HepG2 (cell line): ENCODE measurements around the gene PLXDC2. TPM values are rescaled to one million over a fixed set of nuclear protein-coding genes. Genes with fewer than 3 reads are reported as not detected.

Source experiments
- ATAC-seq: fragments of 200-7000 bp; cut with Tn5 transposase; 3 replicates; pipeline ENCODE4 v1.9.1; 2020; ENCODE audit warnings: mild to moderate bottlenecking, moderate library complexity
- BruUV-seq: library from RNA; stranded (reverse); fragments of 400-500 nt; replicated peaks from 2 replicates; lab custom pipeline; 2021; lab: Mats Ljungman, UMichigan
- CTCF ChIA-PET: fragments of 300-600 bp; formaldehyde crosslinking; extraction: SDS; loops from one replicate; lab custom pipeline; 2021; ENCODE audit warnings: low total read pairs, inconsistent platforms, low intra/inter-chr PET ratio; lab: Yijun Ruan, JAX
- POLR2A ChIA-PET: fragments of 350-600 bp; sonication (Branson Sonifier 250); formaldehyde crosslinking; loops from one replicate; lab custom pipeline; 2020; ENCODE audit warnings: antibody characterized with exemption, inconsistent platforms; lab: Yijun Ruan, JAX
- DNase-seq: peaks from one replicate; pipeline ENCODE4 v3.0.0-alpha.2; 2015; ENCODE audit warnings: low spot score
- FAIRE-seq: peaks from 3 replicates; lab custom pipeline; 2011; peaks lifted over from hg19 to GRCh38; lab: Jason Lieb, UNC
- H2AFZ ChIP-seq: one replicate; pipeline ENCODE4 v1.6.1; 2011; ENCODE audit warnings: low read length, inconsistent platforms
- H3K27ac ChIP-seq: fragments of 300-600 bp; 3 replicates; pipeline ENCODE4 v1.8.0; 2011; ENCODE audit warnings: mixed run types, mild to moderate bottlenecking, mixed read lengths, low read length, inconsistent platforms; ENCODE audit not compliant: insufficient read depth; ENCODE audit errors: extremely low read length
- H3K27me3 ChIP-seq, 2 experiments: fragments of 200-600 bp in 1 of 2; 2 replicates in 1 of 2; 3 replicates in 1 of 2; pipeline versions ENCODE4 v1.6.0 to v1.8.0; 2011; ENCODE audit warnings: low read length in 2 of 2, mild to moderate bottlenecking in 2 of 2, moderate library complexity in 2 of 2, inconsistent platforms in 1 of 2; ENCODE audit not compliant: insufficient read depth in 2 of 2, control insufficient read depth in 1 of 2
- H3K36me3 ChIP-seq, 2 experiments: fragments of 200-600 bp in 1 of 2; replicated peaks in 1 of 2; 2 replicates in 1 of 2; 3 replicates in 1 of 2; pipeline versions ENCODE4 v1.5.1 to v1.8.0; 2011; ENCODE audit warnings: low read length in 2 of 2, inconsistent platforms in 1 of 2; ENCODE audit not compliant: insufficient read depth in 2 of 2, control insufficient read depth in 1 of 2
- H3K4me1 ChIP-seq: 2 replicates; pipeline ENCODE4 v1.5.1; 2012; ENCODE audit warnings: low read length, inconsistent platforms; ENCODE audit not compliant: insufficient read depth
- H3K4me2 ChIP-seq: 2 replicates; pipeline ENCODE4 v1.6.0; 2011; ENCODE audit warnings: low read depth, low read length, inconsistent platforms
- H3K4me3 ChIP-seq, 3 experiments: fragments of 200-600 bp in 1 of 3; sonication (generic), shearing (Covaris generic) in 1 of 3; replicated peaks in 1 of 3; 2 replicates each; pipeline ENCODE4 v1.5.1; 2011 to 2016; ENCODE audit warnings: low read length in 3 of 3, inconsistent platforms in 2 of 3, low read depth in 2 of 3, mild to moderate bottlenecking in 2 of 3, control low read depth in 1 of 3, mixed read lengths in 1 of 3; ENCODE audit not compliant: insufficient read depth in 1 of 3
- H3K79me2 ChIP-seq: one replicate; pipeline ENCODE4 v1.6.1; 2011; ENCODE audit warnings: low read length, inconsistent platforms; ENCODE audit not compliant: insufficient read depth
- H3K9ac ChIP-seq: 2 replicates; pipeline ENCODE4 v1.6.0; 2011; ENCODE audit warnings: mild to moderate bottlenecking, low read depth, low read length, inconsistent platforms; ENCODE audit not compliant: insufficient read depth
- H3K9me3 ChIP-seq: 2 replicates; pipeline ENCODE4 v1.5.1; 2012; ENCODE audit warnings: mild to moderate bottlenecking, low read length
- H4K20me1 ChIP-seq: 2 replicates; pipeline ENCODE4 v1.6.0; 2011; ENCODE audit warnings: inconsistent platforms, mild to moderate bottlenecking, low read length, moderate library complexity; ENCODE audit not compliant: insufficient read depth
- BHLHE40 ChIP-seq: IDR thresholded peaks from 2 replicates; pipeline ENCODE4 v1.6.1; 2011; ENCODE audit warnings: low read length, improper control_type of control experiment
- JDP2 ChIP-seq: sonication (generic); formaldehyde crosslinking; IDR thresholded peaks from 2 replicates; pipeline ENCODE4 v1.8.1; 2022; ENCODE audit warnings: missing genetic modification reagents, borderline replicate concordance
- MAFF ChIP-seq: IDR thresholded peaks from 2 replicates; pipeline ENCODE4 v1.6.1; 2011; ENCODE audit warnings: low read depth, low read length, improper control_type of control experiment
- MAFK ChIP-seq, 2 experiments: IDR thresholded peaks in 1 of 2; conservative IDR thresholded peaks in 1 of 2; 2 replicates each; pipeline ENCODE4 v1.6.1; 2011; ENCODE audit warnings: improper control_type of control experiment in 2 of 2, low read length in 2 of 2
- NONO ChIP-seq, 2 experiments: fragments of 450-650 bp in 1 of 2; sonication (generic) in 1 of 2; formaldehyde crosslinking in 1 of 2; IDR thresholded peaks in 1 of 2; conservative IDR thresholded peaks in 1 of 2; 2 replicates each; pipeline versions ENCODE4 v1.6.1 to v1.8.0; 2017 to 2022; ENCODE audit warnings: mild to moderate bottlenecking in 1 of 2, missing genetic modification reagents in 1 of 2, moderate library complexity in 1 of 2
- NPAS2 ChIP-seq: sonication (generic); formaldehyde crosslinking; IDR thresholded peaks from 2 replicates; pipeline ENCODE4 v1.8.0; 2022; ENCODE audit warnings: mild to moderate bottlenecking, missing genetic modification reagents, borderline replicate concordance
- PCBP2 ChIP-seq: fragments of 200-400 bp; formaldehyde crosslinking; optimal IDR thresholded peaks from 2 replicates; pipeline ENCODE3; 2018; ENCODE audit warnings: low read length, low read depth; ENCODE audit not compliant: poor library complexity, severe bottlenecking
- REL ChIP-seq: sonication (generic); formaldehyde crosslinking; conservative IDR thresholded peaks from 2 replicates; pipeline ENCODE4 v1.8.0; 2022; ENCODE audit warnings: mild to moderate bottlenecking, missing genetic modification reagents, moderate library complexity
- ZGPAT ChIP-seq: IDR thresholded peaks from 2 replicates; pipeline ENCODE4 v1.6.1; 2016; ENCODE audit warnings: mild to moderate bottlenecking
- ZNF260 ChIP-seq: sonication (generic); formaldehyde crosslinking; IDR thresholded peaks from 2 replicates; pipeline ENCODE4 v1.4.0; 2020; ENCODE audit warnings: missing genetic modification reagents, low read depth, mild to moderate bottlenecking, borderline replicate concordance
- ZNF292 ChIP-seq: sonication (generic); formaldehyde crosslinking; IDR thresholded peaks from 2 replicates; pipeline ENCODE4 v1.8.1; 2022; ENCODE audit warnings: mild to moderate bottlenecking, low read depth, missing genetic modification reagents, borderline replicate concordance
- ZNF740 ChIP-seq: sonication (generic); formaldehyde crosslinking; IDR thresholded peaks from 2 replicates; pipeline ENCODE4 v1.4.0; 2020; ENCODE audit warnings: missing genetic modification reagents
- WGBS: methylation state at CpG from one replicate; pipeline ENCODE4 v1.1.6; 2017; ENCODE audit warnings: low lambda C conversion rate; 5-methylcytosine and 5-hydroxymethylcytosine counted together
- in situ Hi-C: cut with HindIII; loops from 2 replicates; pipeline ENCODE4 v1.10.0; 2017; ENCODE audit warnings: low pct_unique_long_range_greater_than_20kb; ENCODE audit not compliant: extremely low pct_ligation_motif_present
- intact Hi-C: fragments of 100-400 bp; cut with micrococcal nuclease; formaldehyde crosslinking; loops from one replicate; pipeline ENCODE4 v1.10.0; 2022; ENCODE audit not compliant: unreplicated experiment
- polyA plus RNA-seq, 8 experiments: library from polyadenylated mRNA; depleted of rRNA in 3 of 8; stranded (reverse) in 7 of 8; unstranded in 1 of 8; fragments of >200 nt; fragmentation: Illumina TruSeq in 4 of 8; extraction: Trizol in 4 of 8; gene quantifications; 2 replicates each; pipeline versions ENCODE4 v1.2.1 to v1.2.3, GENCODE V29; 2011 to 2016; ENCODE audit warnings: low read depth in 4 of 8, missing spikeins in 1 of 8, mixed read lengths in 1 of 8; ENCODE audit not compliant: insufficient read depth in 1 of 8
- total RNA-seq, 5 experiments: library from RNA; depleted of rRNA; stranded (reverse); fragments of >200 nt; fragmentation: Illumina TruSeq; extraction: Trizol; gene quantifications; 2 replicates each; pipeline ENCODE4 v1.2.3, GENCODE V29; 2016; ENCODE audit warnings: low read depth in 1 of 5
- TF ChIP-seq, protein P1 (sequence below): sonication (generic); formaldehyde crosslinking; IDR thresholded peaks from 2 replicates; pipeline ENCODE4 v1.4.0; 2020; ENCODE audit warnings: missing genetic modification reagents
- TF ChIP-seq, protein P2 (sequence below): sonication (generic); formaldehyde crosslinking; IDR thresholded peaks from 2 replicates; pipeline ENCODE4 v1.4.0; 2020; ENCODE audit warnings: missing genetic modification reagents
- TF ChIP-seq, protein P3 (sequence below): IDR thresholded peaks from 2 replicates; pipeline ENCODE4 v1.6.1; 2012; ENCODE audit warnings: low read depth, low read length, improper control_type of control experiment

Gene PLXDC2
- total and polyA plus RNA-seq, 2 of the 13 experiments (the other 11 are each of a cell fraction or from before 2014, with no cell fraction given), result 2.1 to 2.4 TPM

- TF ChIP-seq ZGPAT (CRISPR knock-in tag), result no peak
- no peak for TF ChIP-seq PCBP2
- no peak for TF ChIP-seq NONO (IDR thresholded peaks at IDR 0.05)
- no peak for TF ChIP-seq NONO (CRISPR knock-in tag; conservative IDR thresholded peaks at IDR 0.05)
- no peak for TF ChIP-seq REL (CRISPR knock-in tag)
- no peak for TF ChIP-seq BHLHE40
- TF ChIP-seq, protein P1, sequence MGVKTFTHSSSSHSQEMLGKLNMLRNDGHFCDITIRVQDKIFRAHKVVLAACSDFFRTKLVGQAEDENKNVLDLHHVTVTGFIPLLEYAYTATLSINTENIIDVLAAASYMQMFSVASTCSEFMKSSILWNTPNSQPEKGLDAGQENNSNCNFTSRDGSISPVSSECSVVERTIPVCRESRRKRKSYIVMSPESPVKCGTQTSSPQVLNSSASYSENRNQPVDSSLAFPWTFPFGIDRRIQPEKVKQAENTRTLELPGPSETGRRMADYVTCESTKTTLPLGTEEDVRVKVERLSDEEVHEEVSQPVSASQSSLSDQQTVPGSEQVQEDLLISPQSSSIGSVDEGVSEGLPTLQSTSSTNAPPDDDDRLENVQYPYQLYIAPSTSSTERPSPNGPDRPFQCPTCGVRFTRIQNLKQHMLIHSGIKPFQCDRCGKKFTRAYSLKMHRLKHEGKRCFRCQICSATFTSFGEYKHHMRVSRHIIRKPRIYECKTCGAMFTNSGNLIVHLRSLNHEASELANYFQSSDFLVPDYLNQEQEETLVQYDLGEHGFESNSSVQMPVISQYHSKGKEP (CRISPR knock-in tag), result no peak
- TF ChIP-seq ZNF260 (CRISPR knock-in tag), result no peak
Observed at GRCh38 chr10:19832699-19833098, 16.5 kb downstream of the PLXDC2 start (continued).

DNA sequence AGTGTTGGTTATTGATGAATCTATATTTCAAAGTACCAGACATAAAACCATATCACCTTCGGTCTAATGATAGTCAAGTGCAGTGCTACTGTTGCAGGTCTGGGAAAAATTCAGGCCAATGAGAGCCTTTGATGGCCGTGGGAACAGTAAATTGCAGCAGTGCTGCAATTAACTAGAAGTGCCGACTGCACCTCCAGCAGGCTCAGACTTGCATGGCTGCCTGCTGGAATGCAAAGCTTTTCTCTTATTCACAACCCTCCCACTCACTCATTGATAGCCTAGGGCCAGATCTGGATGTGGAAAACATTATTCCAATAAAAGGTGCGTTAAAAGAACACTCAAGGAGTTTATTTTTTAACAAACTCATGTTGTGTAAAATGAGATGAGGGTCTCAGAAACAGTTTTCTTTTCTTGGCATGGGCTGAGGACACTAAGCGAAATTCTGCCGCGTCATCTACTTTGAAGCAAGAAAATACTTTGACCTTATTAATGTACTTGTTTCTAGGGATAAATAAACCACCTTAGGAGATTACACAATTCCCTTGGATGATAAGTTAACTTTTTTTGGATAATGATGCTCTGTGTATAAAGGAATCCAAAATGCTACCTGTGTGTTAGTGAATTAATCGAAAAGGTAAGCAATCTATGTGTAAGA, 17.1 kb downstream of the PLXDC2 start:
- DNase-seq (no peak), ATAC-seq (no peak), FAIRE-seq (no peak)
- no peak overlapping the region for H2AFZ ChIP-seq
- 68% methylated on average over 8 of the region's 8 CpGs for WGBS
- H3K9ac ChIP-seq, result no peak overlapping the region
- H3K4me1 ChIP-seq, result no peaks in the 10 kb centered on the region
- CTCF ChIA-PET, result no interaction called here
- H3K4me3 ChIP-seq, result no peak overlapping the region
- in situ Hi-C loops, result no loop called here
- no peaks in the 10 kb centered on the region for H3K9me3 ChIP-seq
- H4K20me1 ChIP-seq, result no peaks in the 10 kb centered on the region
- POLR2A ChIA-PET, result no interaction called here
- H3K4me2 ChIP-seq, result no peak overlapping the region
- no peaks in the 10 kb centered on the region for H3K79me2 ChIP-seq
- intact Hi-C loops, result no loop called here
- H3K27ac ChIP-seq, result no peak overlapping the region
- H3K36me3 ChIP-seq, result no peaks in the 10 kb centered on the region
- H3K27me3 ChIP-seq, result no peaks in the 10 kb centered on the region
- TF ChIP-seq, protein P2, sequence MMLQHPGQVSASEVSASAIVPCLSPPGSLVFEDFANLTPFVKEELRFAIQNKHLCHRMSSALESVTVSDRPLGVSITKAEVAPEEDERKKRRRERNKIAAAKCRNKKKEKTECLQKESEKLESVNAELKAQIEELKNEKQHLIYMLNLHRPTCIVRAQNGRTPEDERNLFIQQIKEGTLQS (CRISPR knock-in tag), result no peak
- TF ChIP-seq NPAS2, result no peak
- TF ChIP-seq MAFK (conservative IDR thresholded peaks at IDR 0.05 in 1 of 2, IDR thresholded peaks at IDR 0.05 in 1 of 2; ENCODE audit: low read length in 2 of 2), result peak; percentile 55 to 66; a peak in 3 of 4 replicates
- no peak for TF ChIP-seq ZNF740 (CRISPR knock-in tag)
- peak; percentile 43; the same call in 1 of the 2 replicates for TF ChIP-seq MAFF
- no peak for TF ChIP-seq ZNF292
- TF ChIP-seq, protein P3, sequence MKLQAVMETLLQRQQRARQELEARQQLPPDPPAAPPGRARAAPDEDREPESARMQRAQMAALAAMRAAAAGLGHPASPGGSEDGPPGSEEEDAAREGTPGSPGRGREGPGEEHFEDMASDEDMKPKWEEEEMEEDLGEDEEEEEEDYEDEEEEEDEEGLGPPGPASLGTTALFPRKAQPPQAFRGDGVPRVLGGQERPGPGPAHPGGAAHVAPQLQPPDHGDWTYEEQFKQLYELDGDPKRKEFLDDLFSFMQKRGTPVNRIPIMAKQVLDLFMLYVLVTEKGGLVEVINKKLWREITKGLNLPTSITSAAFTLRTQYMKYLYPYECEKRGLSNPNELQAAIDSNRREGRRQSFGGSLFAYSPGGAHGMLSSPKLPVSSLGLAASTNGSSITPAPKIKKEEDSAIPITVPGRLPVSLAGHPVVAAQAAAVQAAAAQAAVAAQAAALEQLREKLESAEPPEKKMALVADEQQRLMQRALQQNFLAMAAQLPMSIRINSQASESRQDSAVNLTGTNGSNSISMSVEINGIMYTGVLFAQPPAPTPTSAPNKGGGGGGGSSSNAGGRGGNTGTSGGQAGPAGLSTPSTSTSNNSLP, result no peak
- no peak for TF ChIP-seq JDP2 (CRISPR knock-in tag)
- no TSS peak for BruUV-seq
